OCI-LY1 (cell line): Measurements from ENCODE around the gene LPAR1.

Experiments
- H2AFZ ChIP-seq: fragments of 200-600 bp; sonication (generic), shearing (Covaris generic); 2 replicates; pipeline ENCODE4 v1.6.0; 2014; ENCODE audit warnings: antibody characterized with exemption, mild to moderate bottlenecking, low read length
- H3F3A ChIP-seq: fragments of 200-600 bp; sonication (generic), shearing (Covaris generic); 2 replicates; pipeline ENCODE4 v1.6.0; 2014; ENCODE audit warnings: mild to moderate bottlenecking, antibody characterized with exemption, low read length, moderate library complexity; ENCODE audit not compliant: insufficient read depth
- H3K27ac ChIP-seq: fragments of 200-600 bp; sonication (generic); 2 replicates; pipeline ENCODE4 v1.5.1; 2014; ENCODE audit warnings: low read length, mixed run types, mild to moderate bottlenecking, low read depth; ENCODE audit not compliant: poor library complexity, severe bottlenecking
- H3K27me3 ChIP-seq: fragments of 200-600 bp; sonication (generic); 2 replicates; pipeline ENCODE4 v1.6.0; 2014; ENCODE audit warnings: antibody characterized with exemption, mild to moderate bottlenecking, low read length, moderate library complexity; ENCODE audit not compliant: insufficient read depth
- H3K36me3 ChIP-seq: fragments of 200-600 bp; sonication (generic); 2 replicates; pipeline ENCODE4 v1.6.1; 2014; ENCODE audit warnings: mild to moderate bottlenecking, antibody characterized with exemption, low read length, moderate library complexity, mixed read lengths; ENCODE audit not compliant: insufficient read depth
- H3K4me1 ChIP-seq: fragments of 200-600 bp; sonication (generic); 2 replicates; pipeline ENCODE4 v1.5.1; 2014; ENCODE audit warnings: mild to moderate bottlenecking, low read length, moderate library complexity; ENCODE audit not compliant: insufficient read depth, severe bottlenecking
- H3K4me2 ChIP-seq: fragments of 200-600 bp; sonication (generic), shearing (Covaris generic); 2 replicates; pipeline ENCODE4 v1.6.1; 2014; ENCODE audit warnings: low read length
- H3K4me3 ChIP-seq: fragments of 200-600 bp; sonication (generic); 2 replicates; pipeline ENCODE4 v1.5.1; 2014; ENCODE audit warnings: low read length, low read depth, mild to moderate bottlenecking, mixed read lengths; ENCODE audit not compliant: poor library complexity, severe bottlenecking
- H3K79me2 ChIP-seq: fragments of 200-600 bp; shearing (Covaris generic); 2 replicates; pipeline ENCODE4 v1.6.1; 2016; ENCODE audit warnings: mixed run types, low read length, mixed read lengths; ENCODE audit not compliant: insufficient read depth
- H3K9ac ChIP-seq: fragments of 200-600 bp; sonication (generic), shearing (Covaris generic); 2 replicates; pipeline ENCODE4 v1.6.1; 2014; ENCODE audit warnings: mild to moderate bottlenecking, low read length, mixed read lengths
- H3K9me2 ChIP-seq: fragments of 200-600 bp; sonication (generic), shearing (Covaris generic); 2 replicates; pipeline ENCODE4 v1.6.1; 2014; ENCODE audit warnings: low read depth, mild to moderate bottlenecking, low read length, mixed read lengths
- H3K9me3 ChIP-seq: fragments of 200-600 bp; shearing (Covaris generic); 2 replicates; pipeline ENCODE4 v1.6.1; 2014; ENCODE audit warnings: low read length, mixed read lengths
- H4K20me1 ChIP-seq: fragments of 200-600 bp; sonication (generic), shearing (Covaris generic); 2 replicates; pipeline ENCODE4 v1.6.0; 2016; ENCODE audit warnings: mild to moderate bottlenecking, low read length; ENCODE audit not compliant: insufficient read depth
- CTCF ChIP-seq: fragments of 200-600 bp; sonication (generic), shearing (Covaris generic); IDR thresholded peaks from 2 replicates; pipeline ENCODE4 v1.5.1; 2017; ENCODE audit warnings: mild to moderate bottlenecking, antibody characterized with exemption, low read length, moderate library complexity, mixed read lengths
- EZH2 ChIP-seq: fragments of 200-600 bp; sonication (generic), shearing (Covaris generic); IDR thresholded peaks from 2 replicates; pipeline ENCODE4 v1.8.0; 2017; ENCODE audit warnings: borderline replicate concordance, mixed run types, mild to moderate bottlenecking, antibody characterized with exemption, low read length, moderate library complexity, mixed read lengths

The LPAR1 gene

GRCh38 chr9:111058166-111058565 is 19.9 kb upstream of the LPAR1 start:
- no peaks in the 10 kb centered on the region for H3K4me1 ChIP-seq
- no peaks in the 10 kb centered on the region for H3K27me3 ChIP-seq
- no peak overlapping the region for H3K9ac ChIP-seq
- no peak overlapping the region for H3K4me3 ChIP-seq
- no peaks in the 10 kb centered on the region for H3F3A ChIP-seq
- no peaks in the 10 kb centered on the region for H3K9me3 ChIP-seq
- no peaks in the 10 kb centered on the region for H3K9me2 ChIP-seq
- no peak overlapping the region for H3K27ac ChIP-seq
- H2AFZ ChIP-seq: no peak overlapping the region
- no peak overlapping the region for H3K4me2 ChIP-seq
- H3K79me2 ChIP-seq: no peaks in the 10 kb centered on the region
- H3K36me3 ChIP-seq: no peaks in the 10 kb centered on the region
- TF ChIP-seq EZH2 (no peak), CTCF (no peak)
- H4K20me1 ChIP-seq: no peaks in the 10 kb centered on the region

GRCh38 chr9:111056538-111056937 is 18.3 kb upstream of the LPAR1 start:
- H3K9me2 ChIP-seq: no peaks in the 10 kb centered on the region
- H3K27ac ChIP-seq: no peak overlapping the region
- H3K4me3 ChIP-seq: no peak overlapping the region
- no peaks in the 10 kb centered on the region for H3K4me1 ChIP-seq
- no peaks in the 10 kb centered on the region for H3K36me3 ChIP-seq
- H3F3A ChIP-seq: no peaks in the 10 kb centered on the region
- no peaks in the 10 kb centered on the region for H4K20me1 ChIP-seq
- H2AFZ ChIP-seq: no peak overlapping the region
- no peaks in the 10 kb centered on the region for H3K27me3 ChIP-seq
- TF ChIP-seq EZH2 (no peak), CTCF (no peak)
- no peaks in the 10 kb centered on the region for H3K79me2 ChIP-seq
- no peak overlapping the region for H3K9ac ChIP-seq
- H3K9me3 ChIP-seq: no peaks in the 10 kb centered on the region
- no peak overlapping the region for H3K4me2 ChIP-seq

GRCh38 chr9:111052791-111053190 is 14.5 kb upstream of the LPAR1 start:
- Histone ChIP-seq H3K9me2 (no peaks in the 10 kb centered on the region), H3K27me3 (no peaks in the 10 kb centered on the region), H3K36me3 (no peaks in the 10 kb centered on the region), H3F3A (no peaks in the 10 kb centered on the region), H4K20me1 (no peaks in the 10 kb centered on the region), H3K4me2 (no peak overlapping the region), H3K4me3 (no peak overlapping the region), H3K4me1 (no peaks in the 10 kb centered on the region), H3K79me2 (no peaks in the 10 kb centered on the region), H2AFZ (no peak overlapping the region), H3K9ac (no peak overlapping the region), H3K27ac (no peak overlapping the region), H3K9me3 (no peaks in the 10 kb centered on the region)
- TF ChIP-seq CTCF (no peak), EZH2 (no peak)
